ENCODE results near the gene KDM6B.

KDM6B gene

DNA sequence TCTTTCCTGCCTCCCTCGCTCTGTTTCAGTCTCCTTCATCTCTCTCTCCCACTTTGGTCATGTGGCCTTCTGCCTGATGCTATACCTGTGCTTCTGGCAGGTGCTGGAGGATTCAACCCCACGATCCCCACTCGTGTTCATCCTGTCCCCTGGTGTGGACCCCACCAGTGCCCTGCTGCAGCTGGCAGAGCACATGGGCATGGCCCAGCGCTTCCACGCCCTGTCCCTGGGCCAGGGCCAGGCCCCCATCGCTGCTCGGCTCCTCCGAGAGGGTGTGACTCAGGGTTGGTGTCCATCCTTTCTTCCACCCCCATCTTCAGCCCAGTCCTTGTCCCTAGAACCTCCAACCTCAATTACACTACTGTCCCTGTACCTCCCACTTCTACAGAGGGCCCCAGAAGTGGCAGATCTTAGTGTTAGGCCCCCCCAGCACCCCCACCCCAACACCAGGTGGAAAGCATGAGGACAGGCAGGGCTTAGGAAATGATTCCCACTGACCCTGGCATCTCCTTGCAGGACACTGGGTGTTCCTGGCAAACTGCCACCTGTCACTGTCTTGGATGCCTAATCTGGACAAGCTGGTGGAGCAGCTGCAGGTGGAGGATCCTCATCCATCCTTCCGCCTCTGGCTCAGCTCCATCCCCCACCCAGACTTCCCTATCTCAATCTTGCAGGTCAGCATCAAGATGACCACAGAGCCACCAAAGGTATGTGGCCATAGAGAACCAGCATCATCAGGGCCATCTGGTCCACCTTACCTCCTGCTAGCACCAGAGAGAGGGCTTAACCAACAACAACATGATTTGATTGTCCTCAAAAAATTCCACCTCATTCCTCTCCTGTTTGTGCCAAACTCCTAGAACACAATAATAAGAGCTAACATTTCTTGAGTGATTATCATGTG lies 9.7 kb upstream of the KDM6B start:
- DNase-seq = no peak

DNA sequence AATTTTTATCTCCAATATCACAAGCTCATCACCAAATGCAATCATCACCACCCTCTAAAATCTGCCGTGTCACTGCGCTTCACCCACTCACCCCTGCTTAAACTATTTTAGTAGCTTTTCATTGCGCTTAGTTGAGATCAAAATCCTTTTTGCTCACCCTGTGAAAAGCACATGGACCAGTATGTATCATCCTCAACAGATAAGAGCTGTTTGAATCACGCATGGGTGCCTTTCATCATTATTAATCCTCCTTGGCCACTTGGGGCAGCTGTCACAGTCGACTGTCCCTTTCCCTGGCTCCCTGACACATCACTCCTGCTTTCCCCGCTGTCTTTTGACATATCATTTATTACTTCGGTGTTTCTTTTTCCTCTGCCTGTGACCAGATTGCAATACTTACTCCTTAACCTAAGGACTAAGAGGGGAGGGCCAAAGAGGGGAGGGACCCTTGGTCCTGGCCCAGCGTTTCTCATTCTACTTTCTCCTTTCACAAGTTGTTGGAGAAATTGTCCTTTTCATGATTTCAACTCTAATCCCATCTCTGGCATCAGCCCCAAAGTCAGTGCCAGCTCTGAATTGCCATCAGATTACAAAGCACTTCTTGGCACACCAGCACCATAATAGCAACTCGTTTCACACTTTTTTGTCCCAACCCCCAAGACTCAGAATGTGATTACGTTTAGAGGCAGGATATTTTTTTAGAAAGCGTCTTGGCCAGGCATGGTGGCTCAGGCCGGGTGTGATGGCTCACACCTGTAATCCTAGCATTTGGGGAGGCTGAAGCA lies 8.6 kb upstream of the KDM6B start:
- peak in 1 of 2 experiments; percentile 18 for DNase-seq

DNA sequence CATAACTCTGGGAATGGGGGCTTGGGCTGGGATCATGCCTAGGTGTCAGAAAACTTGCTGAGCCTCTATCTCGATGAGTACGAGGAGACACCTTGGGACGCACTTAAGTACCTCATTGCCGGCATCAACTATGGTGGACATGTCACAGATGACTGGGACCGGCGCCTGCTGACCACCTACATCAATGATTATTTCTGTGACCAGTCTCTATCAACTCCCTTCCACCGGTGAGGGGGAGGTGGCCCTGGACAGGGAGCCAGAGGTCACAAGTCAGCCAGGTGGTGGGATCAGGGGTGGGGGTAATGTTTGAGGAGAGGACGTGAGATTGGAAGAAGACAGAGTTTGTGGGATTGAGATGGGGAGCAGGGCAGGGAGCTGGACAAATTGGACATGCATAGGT lies 3.4 kb upstream of the KDM6B start:
- DNase-seq = no peak

DNA sequence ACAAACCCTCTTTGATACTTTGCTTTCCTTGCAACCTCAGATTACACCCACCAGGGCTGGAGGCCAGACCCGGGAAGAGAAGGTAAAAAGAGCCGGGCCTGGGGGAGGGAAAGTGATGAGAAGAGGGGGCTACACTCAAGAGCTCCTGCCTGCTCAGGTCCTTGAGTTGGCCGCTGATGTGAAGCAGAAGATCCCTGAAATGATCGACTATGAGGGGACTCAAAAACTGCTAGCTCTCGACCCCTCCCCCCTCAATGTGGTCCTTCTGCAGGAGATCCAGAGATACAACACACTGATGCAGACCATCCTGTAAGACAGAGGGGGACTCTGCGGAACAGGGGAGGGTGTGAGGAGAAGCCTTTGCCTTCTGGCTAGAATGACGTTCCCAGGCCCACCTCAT lies 2.8 kb upstream of the KDM6B start:
- DNase-seq = no peak

DNA sequence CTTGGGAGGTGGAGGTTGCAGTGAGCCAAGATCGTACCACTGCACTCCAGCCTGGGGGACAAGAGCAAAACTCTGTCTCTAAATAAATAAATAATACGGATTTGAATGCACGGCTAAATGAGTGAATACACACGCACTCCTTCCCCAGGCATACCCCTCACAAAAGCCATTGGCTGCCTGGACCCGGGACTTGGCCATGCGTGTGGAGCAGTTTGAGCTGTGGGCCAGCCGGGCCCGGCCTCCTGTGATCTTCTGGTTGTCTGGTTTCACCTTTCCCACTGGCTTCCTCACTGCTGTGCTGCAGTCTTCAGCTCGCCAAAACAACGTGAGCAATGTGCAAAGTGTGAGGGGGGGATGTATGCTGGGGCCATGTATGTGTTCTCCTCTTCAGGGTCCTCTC lies 1.6 kb upstream of the KDM6B start:
- no peak for DNase-seq

DNA sequence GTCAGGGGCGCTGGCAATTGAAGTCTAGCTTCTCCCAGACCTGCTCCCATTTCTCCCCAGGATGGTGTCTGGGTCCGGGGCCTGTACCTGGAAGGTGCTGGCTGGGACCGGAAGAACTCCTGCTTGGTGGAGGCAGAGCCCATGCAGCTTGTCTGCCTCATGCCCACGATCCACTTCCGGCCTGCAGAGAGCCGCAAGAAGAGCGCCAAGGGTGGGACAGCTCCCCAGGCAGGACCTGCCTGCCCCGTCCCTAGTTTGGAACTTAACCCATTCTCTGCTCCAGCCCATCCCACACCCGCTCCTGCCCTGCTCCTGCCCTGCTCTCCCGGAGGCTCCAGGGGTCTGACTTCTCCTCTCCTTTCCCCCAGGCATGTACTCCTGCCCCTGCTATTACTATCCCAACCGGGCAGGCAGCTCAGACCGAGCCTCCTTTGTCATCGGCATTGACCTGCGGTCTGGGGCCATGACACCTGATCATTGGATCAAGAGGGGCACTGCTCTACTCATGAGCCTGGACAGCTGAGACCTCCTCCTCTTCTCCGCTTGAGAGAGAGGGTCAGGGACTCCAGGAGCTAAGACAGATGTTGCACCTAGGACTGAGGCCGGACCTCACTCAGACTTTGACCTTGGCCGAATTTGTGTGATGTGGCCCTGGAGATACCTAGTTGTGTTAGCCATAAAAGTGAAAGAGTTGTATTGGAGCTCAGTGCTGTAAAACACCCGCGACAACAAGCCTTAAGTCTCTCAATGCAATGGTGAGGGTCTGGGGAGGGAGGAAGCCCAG lies 814 bp upstream of the KDM6B start:
- no peak for DNase-seq

DNA sequence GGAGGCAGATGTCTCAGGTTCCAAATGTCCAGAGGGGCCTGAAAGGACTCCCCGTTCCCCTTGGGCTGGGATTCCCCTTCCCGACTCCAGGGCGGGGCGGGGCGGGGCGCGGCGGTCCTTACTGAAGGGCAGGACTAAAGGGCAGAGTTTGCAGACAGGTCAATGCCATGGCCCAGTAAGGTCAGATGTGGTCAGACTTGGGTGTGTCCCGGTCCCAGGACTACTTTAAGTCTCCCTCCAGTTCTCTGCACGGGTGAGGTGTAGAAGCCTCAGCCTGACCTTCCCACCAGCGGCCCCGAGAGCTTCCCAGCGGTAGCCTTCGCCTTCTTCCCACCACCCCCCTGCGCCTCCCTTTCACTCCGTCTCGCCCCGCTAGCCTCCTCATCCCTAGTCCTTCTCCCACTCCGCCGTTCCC lies 532 bp downstream of the KDM6B start:
- no peak for DNase-seq

DNA sequence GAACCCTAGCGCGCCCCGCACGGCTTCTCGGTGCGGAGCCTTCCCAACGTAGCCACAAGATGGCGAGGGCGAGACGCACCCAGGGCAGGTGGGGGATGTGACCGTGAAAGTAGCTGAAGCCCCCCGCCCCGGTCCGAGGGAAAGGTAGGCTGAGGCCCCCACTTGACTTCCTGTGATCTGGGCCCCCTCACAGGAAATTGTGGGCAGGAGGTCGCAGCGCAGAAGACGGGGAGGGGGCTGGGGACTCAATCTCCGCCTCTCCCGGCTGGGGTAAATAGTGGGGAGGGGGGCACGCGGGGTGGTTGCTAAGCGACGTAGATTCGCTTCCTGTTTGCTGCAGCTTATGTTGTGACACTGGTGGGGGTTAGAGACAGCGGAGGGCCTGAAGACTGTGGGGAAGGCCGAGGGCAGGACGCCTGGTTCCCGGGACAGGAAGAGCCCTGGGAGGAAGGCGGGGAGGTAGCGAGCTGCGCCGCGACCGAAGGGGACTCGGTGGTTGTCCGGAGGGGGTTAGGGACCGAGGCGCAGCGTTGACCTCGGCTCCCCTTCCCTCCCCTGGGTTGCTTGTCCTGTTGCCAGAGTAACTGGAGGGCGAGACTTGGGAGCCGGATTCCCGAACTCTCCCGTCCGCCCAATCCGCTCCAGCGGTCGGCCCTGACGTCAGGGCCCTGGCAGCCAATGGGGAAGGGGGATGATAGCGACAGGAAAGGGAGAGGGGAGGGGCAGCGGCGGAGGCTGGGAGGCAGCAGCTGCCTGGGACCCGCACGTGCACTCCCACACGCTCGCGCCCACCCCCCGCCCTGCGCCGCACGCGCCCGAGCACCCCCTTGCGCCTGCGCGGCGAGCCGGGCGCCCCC lies 1.2 kb downstream of the KDM6B start:
- DNase-seq = peak; percentile 93 to 97

DNA sequence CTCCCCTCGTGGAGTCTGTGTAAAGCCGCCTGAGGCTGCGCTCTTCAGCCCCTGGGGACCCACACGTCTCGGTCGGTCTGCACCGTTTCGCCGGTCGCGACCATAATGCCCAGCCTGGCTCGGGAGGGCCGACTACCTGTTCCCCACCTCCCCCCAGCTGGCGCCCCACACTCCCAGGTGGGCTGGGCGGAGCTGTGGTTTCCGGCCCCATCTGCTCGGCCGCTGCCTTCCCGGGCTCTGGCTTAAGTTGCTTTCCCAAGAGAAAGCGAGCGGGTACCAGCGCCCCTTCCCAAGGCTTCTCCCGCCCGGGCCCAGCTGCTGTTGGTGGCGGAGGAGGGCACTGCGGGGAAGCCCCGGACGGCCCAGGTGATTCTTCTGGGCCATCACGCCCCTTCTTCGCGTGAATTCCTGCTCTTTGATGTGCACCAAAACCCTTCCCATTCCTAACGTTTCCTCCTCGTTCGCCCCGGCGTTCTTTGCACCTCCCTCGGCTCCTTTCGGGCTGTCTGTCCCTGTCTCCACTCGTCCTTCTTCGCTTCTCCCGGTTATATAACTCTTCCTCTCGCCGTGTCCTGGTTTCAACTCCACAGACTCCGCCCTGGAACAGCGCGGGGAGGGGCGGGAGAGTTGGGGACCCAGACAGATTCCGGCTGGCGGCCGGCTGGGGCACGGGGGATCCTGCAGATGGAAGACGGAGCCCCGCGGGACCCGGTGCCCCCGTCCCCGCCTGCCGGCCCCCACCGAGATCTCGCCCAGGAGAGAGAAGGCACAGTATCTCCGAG lies 2.0 kb downstream of the KDM6B start:
- DNase-seq = peak in 1 of 2 experiments; percentile 77

DNA sequence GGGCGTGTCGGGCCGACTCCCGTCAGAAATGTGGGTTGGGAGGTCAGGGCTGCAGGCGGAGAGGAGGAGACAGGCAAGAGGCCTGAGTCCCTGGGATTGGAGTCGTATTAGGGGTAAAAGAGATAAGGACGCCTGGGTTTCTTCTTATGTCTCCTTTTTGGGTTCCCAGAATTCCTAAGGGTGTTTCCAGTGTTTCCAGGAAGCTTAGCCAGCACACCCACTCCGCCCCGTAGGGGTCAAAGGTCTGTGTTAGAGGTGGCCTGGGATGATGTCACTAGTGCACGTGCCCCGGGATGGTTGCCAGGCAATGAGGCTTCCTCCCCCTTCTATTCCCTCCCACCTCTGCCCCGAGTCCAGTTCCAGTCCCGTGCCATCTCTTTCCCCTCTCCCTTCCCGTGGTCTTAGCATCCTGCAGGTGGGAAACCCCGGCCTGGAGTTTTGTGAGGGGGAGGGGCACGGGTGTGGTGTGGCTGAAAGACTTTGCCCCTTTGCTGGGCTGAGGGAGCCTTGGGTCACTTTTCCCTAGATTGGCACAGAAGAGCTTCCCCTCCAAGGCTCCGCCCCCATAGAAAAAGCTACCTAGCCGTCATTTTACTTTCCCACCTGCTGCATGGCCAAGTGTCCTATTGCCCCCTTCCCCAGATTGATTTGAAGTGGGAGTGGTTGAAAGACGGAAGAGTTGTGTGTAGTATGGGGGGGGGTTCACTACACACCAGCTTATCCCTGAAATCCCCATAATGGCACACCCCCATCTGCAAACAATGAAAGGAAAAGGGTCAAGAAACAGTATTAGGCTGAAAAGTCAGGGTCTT lies 2.8 kb downstream of the KDM6B start:
- peak; percentile 95 to 96 for DNase-seq

DNA sequence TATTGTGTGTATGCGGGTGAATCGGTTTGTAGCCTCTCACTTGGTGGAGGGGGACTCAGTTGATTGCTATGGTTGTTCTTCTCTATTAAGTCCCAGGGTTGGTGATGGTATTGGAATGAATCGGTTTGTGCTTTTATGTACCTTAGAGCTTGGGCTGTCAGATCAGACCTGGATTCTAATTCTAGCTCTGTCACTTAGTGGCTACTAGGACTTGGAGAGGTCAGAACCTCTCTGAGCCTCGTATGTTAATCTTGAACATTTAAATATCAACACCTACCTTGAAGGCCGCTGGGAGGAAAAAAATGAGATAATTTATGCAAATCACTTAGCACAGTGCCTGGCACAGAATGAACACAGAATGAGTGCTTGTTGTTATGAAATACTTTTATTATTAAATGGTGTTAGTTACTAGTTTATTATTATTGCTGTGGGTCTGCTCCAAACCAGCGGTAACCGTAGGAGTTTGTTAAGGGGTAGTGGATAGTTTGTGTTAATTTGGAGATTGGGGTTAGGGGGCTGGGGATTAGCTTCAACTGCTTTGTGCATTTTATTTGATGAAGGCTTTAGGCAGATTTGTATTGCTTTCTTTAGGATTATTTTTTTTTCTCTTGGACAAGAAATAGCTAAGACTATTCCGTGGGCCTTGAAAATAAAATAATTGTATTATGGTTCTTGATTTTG lies 3.5 kb downstream of the KDM6B start:
- DNase-seq = peak in 1 of 2 experiments; percentile 21

DNA sequence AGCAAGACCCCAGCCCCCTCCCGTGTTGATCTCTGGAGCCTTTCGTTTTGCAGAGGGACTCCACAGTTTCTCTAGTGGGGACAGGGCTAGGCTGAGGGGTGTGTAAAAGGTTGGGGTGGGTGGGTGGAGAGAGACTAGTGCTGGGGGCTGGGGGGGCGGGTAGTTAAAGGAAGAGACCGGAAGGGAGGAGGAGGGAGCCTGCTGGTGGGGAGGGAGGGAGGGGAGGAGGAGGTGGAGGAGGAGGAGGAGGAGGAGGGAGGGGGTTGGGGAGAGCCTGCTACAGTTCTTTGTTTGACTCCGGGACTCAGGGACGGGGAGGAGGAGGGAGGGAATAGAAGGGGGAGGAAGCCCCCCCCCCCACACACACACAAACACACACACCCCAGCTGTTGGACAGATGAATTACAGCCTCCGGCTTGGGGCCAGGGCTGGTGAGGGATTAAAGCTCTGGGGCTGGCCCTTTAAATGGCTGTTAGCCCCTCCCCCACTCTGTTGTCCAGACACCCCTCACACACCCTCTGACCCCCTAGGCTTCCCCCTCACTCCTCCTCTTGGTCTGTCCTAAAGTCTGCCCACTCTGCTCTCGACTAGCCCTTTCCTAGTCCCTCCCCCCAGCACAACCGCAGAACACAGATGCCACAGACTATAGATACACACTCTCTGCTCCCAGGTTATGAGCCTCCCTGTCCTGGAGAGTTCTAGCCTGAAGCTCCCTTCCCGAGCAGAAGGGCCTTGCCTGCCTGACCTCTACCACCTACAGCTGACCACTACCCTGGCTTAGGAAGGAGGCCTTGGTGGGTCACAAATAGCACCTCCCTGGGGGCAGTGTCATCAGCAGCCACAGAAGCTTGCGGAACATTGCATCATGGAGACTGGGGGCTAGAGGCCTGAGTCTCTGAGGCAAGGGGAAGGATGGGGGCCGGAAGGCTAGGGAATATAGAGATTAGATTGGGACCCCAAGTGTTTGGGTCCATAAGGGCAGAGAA lies 4.4 kb downstream of the KDM6B start:
- DNase-seq = peak in 1 of 2 experiments; percentile 51

DNA sequence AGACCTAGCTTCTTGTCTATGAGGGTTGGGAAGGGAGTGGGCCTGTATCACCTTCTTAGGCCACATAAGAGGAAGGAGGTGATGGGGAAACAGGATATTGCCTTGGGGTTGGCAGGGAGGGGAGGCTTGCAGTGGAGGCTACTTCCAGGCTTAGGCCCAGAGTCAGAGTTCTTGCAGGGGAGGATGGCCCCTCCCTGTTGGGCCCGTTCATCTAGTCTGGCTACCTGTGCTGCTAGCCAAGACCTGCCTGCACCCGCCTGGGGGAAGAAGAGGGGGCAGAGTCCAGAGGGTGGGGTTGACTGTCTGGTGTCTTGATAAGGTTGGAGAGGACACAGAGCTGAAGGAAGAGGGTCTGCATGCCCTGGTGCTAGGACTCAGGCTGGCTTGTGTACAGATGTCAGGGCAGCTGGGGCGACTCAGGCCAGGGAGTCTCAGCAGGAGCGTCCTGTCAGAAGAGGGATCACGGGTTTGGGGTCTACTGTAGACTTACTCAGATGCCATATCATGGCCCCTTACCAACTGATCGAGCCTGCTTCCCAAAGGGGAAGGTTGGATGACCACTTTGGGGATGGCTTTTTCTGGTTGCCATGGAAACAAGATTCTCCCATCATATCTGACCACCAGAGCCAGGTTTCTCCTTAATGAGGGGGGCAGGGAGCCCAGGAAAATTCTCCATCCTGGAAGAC lies 5.3 kb downstream of the KDM6B start:
- no peak for DNase-seq

DNA sequence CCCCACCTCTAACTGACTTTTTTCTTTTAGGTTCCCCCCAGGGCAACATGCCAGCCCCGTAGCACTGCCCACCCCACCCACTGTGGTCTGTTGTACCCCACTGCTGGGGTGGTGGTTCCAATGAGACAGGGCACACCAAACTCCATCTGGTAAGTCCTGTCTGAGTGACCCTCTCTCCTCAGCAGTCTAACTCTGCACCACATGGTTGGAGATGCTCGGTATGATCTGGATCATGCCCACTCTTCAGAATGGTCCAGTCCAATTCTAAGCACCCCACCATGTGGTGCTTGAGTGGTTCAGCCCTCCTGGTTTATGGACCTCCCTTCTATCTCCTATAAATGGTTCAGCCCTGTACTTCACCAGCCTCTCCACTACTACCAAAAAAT lies 5.9 kb downstream of the KDM6B start:
- DNase-seq = peak in 1 of 2 experiments; percentile 19

DNA sequence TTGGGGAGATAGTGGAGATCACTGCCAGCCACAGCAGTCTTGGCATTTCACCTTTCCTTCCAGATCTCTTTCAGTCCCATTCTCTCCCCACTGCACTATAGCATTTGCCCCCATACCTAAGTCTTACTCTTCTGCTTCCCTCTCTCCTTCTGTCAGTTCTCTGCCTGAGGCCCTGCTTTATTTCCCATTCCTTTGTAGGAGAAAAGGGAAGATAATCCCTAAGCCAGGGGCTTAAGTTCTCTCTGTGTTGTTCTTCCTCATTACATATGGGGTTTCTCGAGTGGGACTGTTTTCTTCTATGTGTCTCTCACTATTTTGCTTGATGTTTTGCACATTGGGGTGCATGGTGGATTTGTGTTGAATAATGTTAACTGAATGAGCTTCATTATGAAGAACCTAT lies 6.4 kb downstream of the KDM6B start:
- no peak for DNase-seq

DNA sequence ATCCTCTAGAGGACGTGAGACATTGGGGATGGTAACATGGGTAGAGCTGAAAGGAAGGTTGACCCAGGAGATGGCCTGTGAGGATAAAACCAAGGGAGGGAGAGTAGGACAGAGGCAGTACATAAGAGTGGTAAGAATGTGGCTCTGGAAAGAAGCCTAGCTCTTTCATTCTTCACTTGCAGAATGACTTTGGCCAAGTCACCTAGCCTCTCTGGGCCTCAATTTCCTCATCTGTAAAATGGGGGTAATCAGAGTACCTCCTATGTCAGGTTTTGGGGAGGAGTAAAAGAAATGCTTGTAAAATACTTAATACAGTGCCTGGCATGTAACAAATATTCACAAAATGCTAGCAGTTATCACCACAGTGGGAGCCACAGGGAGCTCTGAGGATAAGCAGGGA lies 6.9 kb downstream of the KDM6B start:
- DNase-seq = no peak

DNA sequence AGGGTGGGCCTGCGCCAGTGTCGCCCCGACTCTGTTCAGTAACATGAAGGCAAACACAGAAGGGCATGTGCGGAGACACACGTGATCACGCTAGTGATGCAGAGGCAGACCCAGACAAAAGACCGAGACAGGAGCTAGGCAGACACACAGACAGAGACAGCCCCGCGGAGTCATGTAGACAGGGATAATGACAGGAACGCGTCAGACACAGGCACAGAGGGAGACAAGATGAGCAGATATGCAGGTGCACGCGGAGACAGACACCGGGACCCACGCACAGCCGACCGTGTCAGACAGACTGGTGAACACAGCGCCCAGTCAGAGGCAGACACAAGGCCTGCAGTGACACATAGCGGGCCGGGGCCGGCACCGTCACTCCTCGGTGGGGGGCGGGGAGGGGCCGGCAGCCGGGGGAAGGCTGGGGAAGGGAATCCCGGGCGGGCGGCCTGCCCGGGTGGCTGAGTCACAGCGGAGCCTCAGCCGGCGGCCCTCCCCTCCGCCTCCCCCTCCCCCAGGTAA lies 7.4 kb downstream of the KDM6B start:
- peak in 1 of 2 experiments; percentile 74 for DNase-seq

DNA sequence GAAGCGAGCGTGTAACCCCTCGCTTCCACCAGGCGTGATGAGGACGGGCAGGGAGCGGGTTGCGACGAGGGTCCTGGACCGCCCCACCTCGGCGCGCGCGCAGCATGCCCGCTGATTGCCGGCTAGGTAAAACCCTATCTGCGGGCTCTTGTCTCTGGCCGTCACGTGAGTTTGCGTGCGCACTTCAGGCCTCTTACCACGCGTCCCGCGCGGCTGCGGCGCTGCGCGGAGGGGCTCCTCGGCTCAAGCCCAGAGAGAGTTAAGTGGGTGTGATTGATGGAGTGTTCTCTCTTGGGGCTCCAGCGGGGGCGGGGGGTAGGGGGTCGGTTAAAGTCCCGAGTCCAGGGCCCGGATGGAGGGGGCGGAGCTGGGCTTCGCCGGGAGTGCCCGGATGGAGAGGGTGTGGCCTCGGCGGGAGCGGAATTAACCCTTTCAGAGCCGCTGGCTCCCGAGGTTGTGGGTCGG lies 7.9 kb downstream of the KDM6B start:
- DNase-seq = peak; percentile 75 to 94

Data from NCI-H446 (cell line).